Mucosa of gallbladder (tissue), 1 donor: Measurements from ENCODE around the gene SNRNP70. TPM values are rescaled to one million over a fixed set of nuclear protein-coding genes. Genes with fewer than 3 reads are reported as not detected.

Experiments used
- DNase-seq: peaks from one replicate; pipeline ENCODE4 v3.0.0-alpha.2; 2020; ENCODE audit warnings: low spot score
- total RNA-seq: library from RNA; stranded (reverse); gene quantifications from one replicate; pipeline ENCODE4 v1.2.1, GENCODE V29; 2021
- donor health status: DM: no; HTN: no; CAD: no.

The SNRNP70 gene
- total RNA-seq, 1 donor from 2014 or later: 300 TPM

DNA sequence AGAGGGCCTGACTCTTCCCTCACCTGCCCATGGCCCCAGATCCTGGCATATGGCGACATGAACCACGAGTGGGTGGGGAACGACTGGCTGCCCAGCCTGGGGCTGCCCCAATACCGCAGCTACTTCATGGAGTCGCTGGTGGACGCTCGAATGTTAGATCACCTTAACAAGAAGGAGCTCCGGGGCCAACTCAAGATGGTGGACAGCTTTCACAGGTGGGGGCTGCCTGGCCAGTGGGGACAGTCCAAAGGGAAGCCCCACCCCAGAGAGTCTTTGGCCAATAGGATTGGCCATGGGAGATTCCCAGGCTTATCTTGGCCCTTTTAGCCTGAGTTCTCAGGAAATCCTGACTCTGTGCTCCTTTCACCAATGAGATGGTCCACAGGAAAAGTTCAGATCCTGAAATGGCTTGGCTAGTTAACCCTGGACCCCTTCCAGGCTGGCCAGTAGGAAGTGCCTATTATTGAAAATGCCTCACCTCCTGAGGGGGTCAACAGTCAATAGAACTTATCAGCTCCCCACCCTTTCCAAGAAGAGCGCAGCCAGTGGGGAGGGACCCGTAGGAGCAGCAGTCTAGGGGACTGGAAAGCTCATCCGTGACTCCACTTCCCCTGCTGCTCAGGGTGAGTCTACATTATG is 62.9 kb downstream of the SNRNP70 start:
- DNase-seq: no peak

DNA sequence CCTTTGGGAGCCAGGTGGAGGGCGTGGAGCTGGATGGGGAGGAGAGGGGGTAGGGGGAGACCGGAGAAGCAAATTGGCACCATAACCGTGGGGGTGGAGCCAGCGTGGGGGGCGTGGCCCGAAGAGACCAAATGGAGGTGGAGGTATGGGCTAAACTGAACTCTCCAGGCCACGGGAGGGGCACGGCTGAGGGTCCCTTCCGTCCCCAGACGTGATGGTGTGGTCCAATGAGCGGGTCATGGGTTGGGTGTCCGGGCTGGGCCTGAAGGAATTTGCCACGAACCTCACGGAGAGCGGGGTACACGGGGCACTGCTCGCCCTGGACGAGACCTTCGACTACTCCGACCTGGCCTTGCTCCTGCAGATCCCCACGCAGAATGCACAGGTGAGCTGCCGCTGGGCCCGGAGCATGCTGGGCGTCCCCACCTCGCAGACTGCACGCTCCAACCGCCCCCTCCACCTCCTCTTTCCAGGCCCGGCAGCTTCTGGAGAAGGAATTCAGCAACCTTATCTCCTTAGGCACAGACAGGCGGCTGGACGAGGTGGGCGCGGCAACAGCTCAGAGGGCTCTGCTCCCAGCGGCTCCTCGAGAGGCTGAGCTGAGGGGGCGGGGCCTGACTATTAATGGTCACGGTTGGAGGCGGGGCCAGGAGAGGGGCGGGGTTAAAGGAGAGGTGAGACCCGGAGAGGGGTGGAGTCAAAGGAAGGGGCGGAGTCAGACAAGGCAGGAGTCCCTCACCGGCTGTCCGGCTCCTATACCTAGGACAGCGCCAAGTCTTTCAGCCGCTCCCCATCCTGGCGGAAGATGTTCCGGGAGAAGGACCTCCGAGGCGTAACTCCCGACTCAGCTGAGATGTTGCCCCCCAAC is 63.8 kb downstream of the SNRNP70 start:
- DNase-seq: peak; percentile 98

GRCh38 chr19:49149652-49150105 is 64.4 kb downstream of the SNRNP70 start:
- peak; percentile 67 for DNase-seq

DNA sequence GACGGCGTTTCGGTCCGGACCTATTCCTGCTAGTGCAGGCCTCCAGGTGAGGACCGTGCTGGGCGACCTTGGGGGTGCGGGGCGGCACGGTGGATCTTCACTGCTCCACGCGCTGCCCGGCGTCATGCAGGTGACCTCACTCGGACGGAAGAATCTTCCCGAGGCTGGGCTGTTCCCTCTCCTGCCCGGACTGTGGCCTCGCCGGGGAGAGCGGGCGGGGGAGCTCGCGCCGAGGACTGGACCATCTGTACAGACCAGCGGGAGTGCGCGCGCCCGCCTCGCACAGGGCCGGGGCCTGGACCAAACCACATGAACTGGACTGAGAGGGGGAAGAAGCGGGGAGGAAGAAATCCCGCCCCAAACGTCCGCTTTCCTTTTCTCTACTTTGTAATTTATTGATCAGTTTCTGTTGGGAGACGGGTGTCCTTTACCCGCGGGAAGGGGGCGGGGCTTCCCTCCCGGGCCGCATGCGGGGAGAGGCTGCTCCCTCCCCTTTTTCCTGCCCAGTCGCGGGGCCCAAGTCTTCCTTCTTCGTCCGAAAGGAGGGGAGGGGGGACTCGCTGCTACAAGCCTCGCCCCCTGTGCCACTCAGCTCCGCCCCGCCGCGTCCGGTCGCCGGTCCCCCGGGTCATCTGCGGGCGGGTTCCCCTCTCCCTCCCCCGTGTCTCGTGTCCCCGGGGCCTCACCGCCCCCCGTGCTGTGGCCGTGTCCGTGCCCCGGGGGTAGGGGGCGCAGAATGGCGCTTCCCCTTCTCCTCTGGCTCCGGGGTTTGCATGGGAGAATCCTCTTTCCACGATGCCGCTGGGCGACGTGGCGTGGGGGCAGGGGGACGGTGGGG is 65.1 kb downstream of the SNRNP70 start:
- DNase-seq: peak; percentile 92

- no peak for DNase-seq
Measured at GRCh38 chr19:49150944-49151243, 65.6 kb downstream of the SNRNP70 start.

DNA sequence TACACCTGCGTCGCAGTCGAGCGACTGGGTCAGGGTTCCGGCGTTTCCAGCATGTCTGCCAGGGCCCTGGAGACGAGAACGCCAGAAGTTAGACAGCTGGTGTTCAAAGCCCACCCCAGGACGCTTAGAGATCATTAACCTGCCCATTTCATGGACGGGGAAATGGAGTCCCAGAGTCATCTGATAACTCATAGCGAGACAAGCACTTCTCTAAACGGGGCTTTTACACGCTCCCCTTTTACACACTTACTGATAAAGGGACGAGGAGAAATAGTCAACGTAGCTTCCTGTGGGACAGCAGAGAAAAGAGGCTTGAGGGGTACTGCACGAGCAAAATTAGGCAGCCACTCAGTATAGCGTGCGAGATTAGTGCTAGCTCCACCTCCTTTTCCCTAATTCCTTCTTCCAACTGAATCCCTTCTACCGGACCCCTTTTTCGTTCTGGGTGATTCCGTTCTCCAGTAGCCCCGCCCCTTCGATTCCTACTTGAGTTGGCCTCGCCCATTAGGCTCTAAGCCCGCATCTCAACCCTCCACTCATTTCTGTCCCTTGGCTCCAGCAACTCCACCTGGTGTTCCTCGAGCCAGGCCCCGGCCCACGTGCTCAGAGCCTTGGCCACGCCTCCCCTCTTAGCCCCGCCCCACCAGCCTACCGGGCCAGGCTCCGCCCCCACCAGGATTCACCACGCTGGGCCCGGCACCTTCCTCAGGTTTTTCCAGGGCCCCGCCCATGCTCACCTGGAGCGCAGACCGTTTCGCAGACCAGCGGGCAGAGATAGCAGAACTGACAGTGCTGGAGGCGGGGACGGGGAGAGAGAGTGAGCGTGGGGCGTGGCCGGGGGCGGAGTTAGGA is 66.2 kb downstream of the SNRNP70 start:
- DNase-seq: peak; percentile 94

DNA sequence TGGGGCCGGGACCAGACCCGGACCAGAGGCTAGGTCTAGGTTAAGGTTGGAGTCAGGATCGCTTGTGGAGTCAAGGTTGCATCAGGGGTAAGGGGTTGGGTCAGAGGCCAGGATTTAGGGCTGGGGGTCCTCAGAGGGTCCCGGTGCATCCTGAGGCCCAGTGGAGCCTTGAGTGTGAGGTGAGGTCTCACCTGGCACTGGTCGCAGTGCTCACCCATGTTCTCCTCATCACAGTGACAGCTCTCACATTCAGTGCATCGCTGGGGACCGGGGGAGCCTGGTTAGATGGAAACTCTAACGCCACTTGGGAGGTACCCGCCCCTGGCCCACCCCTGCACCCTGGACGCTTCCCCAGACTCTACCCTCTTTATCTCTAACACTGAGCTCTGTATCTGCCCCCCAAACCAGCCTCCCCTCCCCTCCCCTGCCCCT is 66.9 kb downstream of the SNRNP70 start:
- DNase-seq: no peak

DNA sequence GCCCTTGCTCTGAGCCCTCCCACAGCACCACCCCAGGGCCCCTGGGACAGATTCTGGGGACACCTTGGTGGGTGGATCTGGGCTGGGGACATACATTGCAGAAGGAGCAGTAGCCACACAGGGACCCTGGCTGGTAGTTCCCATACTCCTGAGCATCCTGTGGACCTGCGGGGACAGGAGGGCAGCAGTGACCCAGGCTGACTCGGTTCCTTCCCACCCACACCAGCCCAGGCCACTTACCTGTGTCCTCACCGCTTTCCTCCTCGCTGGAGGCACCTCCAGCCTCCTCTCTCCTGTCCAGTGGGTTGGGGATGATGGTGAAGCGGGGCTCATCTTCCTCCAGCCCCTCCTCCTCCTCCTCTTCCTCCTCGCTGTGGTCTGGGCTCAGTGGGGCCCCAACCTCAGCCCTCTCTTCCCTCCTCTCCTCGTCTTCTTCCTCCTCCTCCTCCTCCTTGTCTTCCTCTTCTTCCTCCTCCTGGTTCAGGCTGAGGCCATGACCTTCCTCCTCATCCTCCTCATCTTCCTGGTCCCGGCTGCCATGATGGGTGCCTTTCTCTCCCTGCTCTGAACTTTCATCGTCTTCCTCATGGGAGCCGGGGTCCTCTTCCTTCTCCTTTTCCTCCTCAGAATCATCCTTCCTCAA is 68.0 kb downstream of the SNRNP70 start:
- DNase-seq: no peak

GRCh38 chr19:49154279-49154678 is 69.0 kb downstream of the SNRNP70 start:
- DNase-seq: no peak

DNA sequence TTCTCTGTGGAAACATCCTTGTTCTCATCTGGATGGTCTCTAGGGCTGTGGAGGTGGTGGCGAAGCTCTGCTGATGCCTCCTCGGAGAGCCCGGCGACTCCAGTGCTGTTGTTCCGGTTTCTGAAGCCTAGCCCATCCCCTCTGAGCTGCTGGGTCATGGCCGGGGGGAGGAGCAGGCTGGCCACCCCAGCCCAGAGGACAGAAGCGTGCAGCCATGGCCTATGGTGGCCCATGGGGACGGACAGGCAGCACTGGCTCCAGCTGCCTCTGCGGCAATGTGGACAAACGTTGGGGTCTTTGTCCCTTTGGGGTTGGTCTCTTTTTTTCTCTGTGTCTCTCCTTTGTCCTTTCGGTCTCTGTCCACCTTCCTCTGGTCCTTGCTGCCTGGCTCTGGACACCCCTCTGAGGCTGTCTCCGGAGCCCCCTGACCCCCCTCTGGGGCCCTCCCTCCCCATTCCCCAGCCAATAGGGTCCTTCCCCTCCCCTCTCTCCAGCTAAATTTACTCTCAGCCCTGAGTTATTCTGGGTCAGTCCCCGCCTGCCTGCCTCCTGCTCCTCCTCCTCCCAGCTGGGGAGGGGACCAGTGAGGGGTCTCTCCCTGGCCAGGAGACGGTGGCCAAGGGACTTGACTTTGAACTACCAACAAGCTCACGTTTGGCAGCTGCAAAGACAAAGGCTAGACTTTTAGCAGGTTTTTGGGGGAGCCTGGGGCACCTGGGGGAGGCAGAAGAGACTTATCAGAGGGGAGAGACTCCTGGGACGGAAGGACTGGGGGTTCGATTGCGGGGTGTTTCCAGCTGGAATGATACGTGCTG is 70.0 kb downstream of the SNRNP70 start, which contains the start of gene HRC:
HRC (minus strand) TSS at position 392 of the 815 bp plus-strand sequence; CDS start at position 233, 159 bp downstream.
- no peak for DNase-seq

GRCh38 chr19:49155820-49156346 is 70.6 kb downstream of the SNRNP70 start:
- no peak for DNase-seq

- peak; percentile 89 for DNase-seq
Measured at GRCh38 chr19:49157445-49158224, 72.4 kb downstream of the SNRNP70 start, which contains the start of gene TRPM4. TRPM4 (plus strand) TSS chr19:49157792; CDS start chr19:49157867, 75 bp downstream.

Other genes starting within 250 kb of the SNRNP70 start
- gene HSD17B14, start 249.0 kb upstream of the SNRNP70 start, total RNA-seq: 10.6 TPM
- 18.9 TPM for gene PLEKHA4, start 216.8 kb upstream of the SNRNP70 start, total RNA-seq
- 42.7 TPM for gene PPP1R15A, start 213.0 kb upstream of the SNRNP70 start, total RNA-seq
- gene TULP2, start 186.7 kb upstream of the SNRNP70 start, total RNA-seq: 0.75 TPM
- 292 TPM for gene NUCB1, start 185.1 kb upstream of the SNRNP70 start, total RNA-seq
- 1.9 TPM for gene DHDH, start 151.8 kb upstream of the SNRNP70 start, total RNA-seq
- gene BAX, start 130.6 kb upstream of the SNRNP70 start, total RNA-seq: 110 TPM
- gene FTL, start 120.1 kb upstream of the SNRNP70 start, total RNA-seq: 4,398 TPM
- gene GYS1, start 92.1 kb upstream of the SNRNP70 start, total RNA-seq: 41.3 TPM
- 60.3 TPM for gene RUVBL2, start 91.6 kb upstream of the SNRNP70 start, total RNA-seq
- gene LHB, start 68.4 kb upstream of the SNRNP70 start, total RNA-seq: not detected
- gene CGB3, start 61.1 kb upstream of the SNRNP70 start, total RNA-seq: not detected
- not detected for gene CGB2, start 53.6 kb upstream of the SNRNP70 start, total RNA-seq
- not detected for gene CGB1, start 48.6 kb upstream of the SNRNP70 start, total RNA-seq
- gene CGB5, start 41.6 kb upstream of the SNRNP70 start, total RNA-seq: not detected
- not detected for gene CGB8, start 36.3 kb upstream of the SNRNP70 start, total RNA-seq
- gene CGB7, start 27.7 kb upstream of the SNRNP70 start, total RNA-seq: 0.14 TPM
- gene NTF4, start 20.6 kb upstream of the SNRNP70 start, total RNA-seq: 0.26 TPM
- gene KCNA7, start 12.8 kb upstream of the SNRNP70 start, total RNA-seq: not detected
- 6.8 TPM for gene LIN7B, start 28.9 kb downstream of the SNRNP70 start, total RNA-seq
- gene C19orf73, start 33.7 kb downstream of the SNRNP70 start, total RNA-seq: 2.7 TPM
- 9.7 TPM for gene PPFIA3, start 34.1 kb downstream of the SNRNP70 start, total RNA-seq
- 2.1 TPM for gene HRC, start 69.9 kb downstream of the SNRNP70 start, total RNA-seq
- 145 TPM for gene TRPM4, start 72.3 kb downstream of the SNRNP70 start, total RNA-seq
- 0.86 TPM for gene SLC6A16, start 239.7 kb downstream of the SNRNP70 start, total RNA-seq
- gene CD37, start 250.0 kb downstream of the SNRNP70 start, total RNA-seq: 27.5 TPM